Tibial nerve (tissue), 4 donors: Measurements from ENCODE around the gene MNT. TPM values are rescaled to one million over a fixed set of nuclear protein-coding genes. Genes with fewer than 3 reads are reported as not detected.

ENCODE experiments used
- DNase-seq, 2 donors: peaks; one replicate each; pipeline ENCODE4 v3.0.0-alpha.2; 2019; ENCODE audit warnings: low spot score in 2 of 2
- H3K27ac ChIP-seq, 4 donors: fragments of 200-600 bp; sonication (generic) in 3 of 4; one replicate each; pipeline ENCODE4 v1.5.1; 2017 to 2019; ENCODE audit warnings: mild to moderate bottlenecking in 1 of 4
- H3K27me3 ChIP-seq, 2 donors: fragments of 200-600 bp; sonication (generic) in 1 of 2; one replicate each; pipeline versions ENCODE4 v1.5.1 to v1.6.0; 2017 to 2019
- H3K36me3 ChIP-seq, 3 donors: fragments of 200-600 bp; sonication (generic); one replicate each; pipeline ENCODE4 v1.5.1; 2018 to 2019
- H3K4me1 ChIP-seq, 4 donors: fragments of 200-600 bp; sonication (generic) in 3 of 4; one replicate each; pipeline ENCODE4 v1.5.1; 2017 to 2019
- H3K4me3 ChIP-seq, 4 donors: fragments of 200-600 bp; sonication (generic) in 3 of 4; one replicate each; pipeline ENCODE4 v1.5.1; 2017 to 2019; ENCODE audit warnings: mild to moderate bottlenecking in 1 of 4, moderate library complexity in 1 of 4
- H3K9me3 ChIP-seq, 4 donors: fragments of 200-600 bp; sonication (generic) in 3 of 4; one replicate each; pipeline ENCODE4 v1.5.1; 2017 to 2019
- CTCF ChIP-seq, 5 experiments: fragments of 200-600 bp in 3 of 5; fragments of 450-650 bp in 2 of 5; sonication (generic) in 3 of 5; IDR thresholded peaks; one replicate each; pipeline ENCODE4 v1.5.1; 2016 to 2019; ENCODE audit warnings: antibody characterized with exemption in 5 of 5, mild to moderate bottlenecking in 3 of 5, moderate library complexity in 2 of 5
- EP300 ChIP-seq, 2 donors: sonication (generic); formaldehyde crosslinking; IDR thresholded peaks; one replicate each; pipeline ENCODE4 v1.6.1; 2017; ENCODE audit warnings: antibody characterized with exemption in 2 of 2, mild to moderate bottlenecking in 1 of 2
- POLR2A ChIP-seq, 2 donors: fragments of 450-650 bp; IDR thresholded peaks; one replicate each; pipeline ENCODE4 v1.6.1; 2017; ENCODE audit warnings: antibody characterized with exemption in 2 of 2, mild to moderate bottlenecking in 2 of 2, moderate library complexity in 2 of 2
- WGBS, 2 donors: methylation state at CpG; one replicate each; pipeline ENCODE4 v1.1.5; 2018; 5-methylcytosine and 5-hydroxymethylcytosine counted together
- total RNA-seq, 4 donors: library from RNA; depleted of rRNA; stranded (reverse); fragments of >200 nt; gene quantifications; one replicate each; pipeline ENCODE4 v1.1.0, GENCODE V29; 2016

MNT gene
- total RNA-seq, 4 donors from 2014 or later = 12.6 to 32.8 (median 14.9) TPM

- Histone ChIP-seq H3K9me3 (no peaks in the 10 kb centered on the region), H3K4me1 (no peaks in the 10 kb centered on the region), H3K27me3 (no peaks in the 10 kb centered on the region), H3K36me3 (peaks cover 0 to 99% (median 13%) of the 10 kb centered on the region in 3 donors), H3K27ac (no peak overlapping the region), H3K4me3 (no peak overlapping the region)
- 83 to 87% methylated on average over 16 to 19 of the region's 19 CpGs for WGBS, 2 donors
- no peak for DNase-seq
- no peak for TF ChIP-seq POLR2A (IDR thresholded peaks at IDR 0.05)
- TF ChIP-seq CTCF (IDR thresholded peaks at IDR 0.05) = no peak
- TF ChIP-seq EP300 (IDR thresholded peaks at IDR 0.05) = no peak
Observed at GRCh38 chr17:2375406-2375805, 25.5 kb downstream of the MNT start.

- no peak for DNase-seq
- H3K27ac ChIP-seq = no peak overlapping the region
Observed at GRCh38 chr17:2374549-2375285, 26.1 kb downstream of the MNT start.

GRCh38 chr17:2373179-2373578, 27.7 kb downstream of the MNT start:
- Histone ChIP-seq H3K27me3 (no peaks in the 10 kb centered on the region), H3K9me3 (no peaks in the 10 kb centered on the region), H3K4me1 (peaks cover 0 to 6% (median 0%) of the 10 kb centered on the region in 4 donors), H3K27ac (no peak overlapping the region), H3K36me3 (peaks cover 0 to 100% (median 8%) of the 10 kb centered on the region in 3 donors), H3K4me3 (no peak overlapping the region)
- DNase-seq = no peak
- WGBS, 2 donors = 93 to 94% methylated on average over 7 to 13 of the region's 18 CpGs
- TF ChIP-seq EP300 (IDR thresholded peaks at IDR 0.05) (no peak), CTCF (IDR thresholded peaks at IDR 0.05) (no peak), POLR2A (IDR thresholded peaks at IDR 0.05) (no peak)

More at GRCh38 chr17:2374549-2375285, 26.1 kb downstream of the MNT start:
- 66 to 67% methylated on average over 11 of the region's 11 CpGs for WGBS, 2 donors
- Histone ChIP-seq H3K4me3 (no peak overlapping the region), H3K36me3 (peaks cover 0 to 99% (median 13%) of the 10 kb centered on the region in 3 donors), H3K4me1 (peaks cover 0 to 4% (median 0%) of the 10 kb centered on the region in 4 donors), H3K9me3 (no peaks in the 10 kb centered on the region), H3K27me3 (no peaks in the 10 kb centered on the region)
- TF ChIP-seq CTCF (IDR thresholded peaks at IDR 0.05) (no peak), EP300 (IDR thresholded peaks at IDR 0.05) (no peak)

- H3K27ac ChIP-seq = no peak overlapping the region
- H3K27me3 ChIP-seq = no peaks in the 10 kb centered on the region
- peaks cover 0 to 6% (median 0%) of the 10 kb centered on the region in 4 donors for H3K4me1 ChIP-seq
- H3K9me3 ChIP-seq = no peaks in the 10 kb centered on the region
- TF ChIP-seq POLR2A (IDR thresholded peaks at IDR 0.05) = no peak
- no peak for TF ChIP-seq EP300 (IDR thresholded peaks at IDR 0.05)
- no peak for TF ChIP-seq CTCF (IDR thresholded peaks at IDR 0.05)
- no peak for DNase-seq
- H3K4me3 ChIP-seq = no peak overlapping the region
- WGBS, 2 donors = 80 to 90% methylated on average over 7 to 15 of the region's 16 CpGs
- H3K36me3 ChIP-seq = peaks cover 0 to 100% (median 8%) of the 10 kb centered on the region in 3 donors
Observed at GRCh38 chr17:2372681-2373080, 28.2 kb downstream of the MNT start.

- TF ChIP-seq POLR2A (IDR thresholded peaks at IDR 0.05) (no peak), EP300 (IDR thresholded peaks at IDR 0.05) (no peak), CTCF (IDR thresholded peaks at IDR 0.05) (no peak)
- no peak overlapping the region for H3K27ac ChIP-seq
- peaks cover 0 to 100% (median 8%) of the 10 kb centered on the region in 3 donors for H3K36me3 ChIP-seq
- no peaks in the 10 kb centered on the region for H3K27me3 ChIP-seq
- H3K4me3 ChIP-seq = no peak overlapping the region
- 89 to 94% methylated on average over 16 to 25 of the region's 26 CpGs for WGBS, 2 donors
- H3K4me1 ChIP-seq = peaks cover 0 to 6% (median 0%) of the 10 kb centered on the region in 4 donors
- no peaks in the 10 kb centered on the region for H3K9me3 ChIP-seq
- DNase-seq = no peak
Observed at GRCh38 chr17:2372180-2372579, 28.7 kb downstream of the MNT start.
